Measurements from ENCODE around the gene NHLRC2. TPM values are rescaled to one million over a fixed set of nuclear protein-coding genes. Genes with fewer than 3 reads are reported as not detected.

The NHLRC2 gene
- total and polyA plus RNA-seq, 5 donors from 2014 or later: 3.9 to 13.0 (median 7.2) TPM

- no peak overlapping the region for H3K4me3 Mint-ChIP-seq
- peaks cover 14% of the 10 kb centered on the region for H3K36me3 Mint-ChIP-seq
- no peaks in the 10 kb centered on the region for H3K4me1 ChIP-seq (ENCODE audit: control insufficient read depth, insufficient read depth, low read length, poor library complexity, severe bottlenecking)
- peaks cover 0 to under 1% (median 0%) of the 10 kb centered on the region in 4 donors for H3K4me1 Mint-ChIP-seq
- no peak overlapping the region for H3K4me3 ChIP-seq (ENCODE audit: low read depth, low read length)
- H3K27ac Mint-ChIP-seq: no peak overlapping the region
- peaks cover 0 to 16% (median 8%) of the 10 kb centered on the region in 7 donors for H3K9me3 Mint-ChIP-seq
- no peak for DNase-seq
- H3K36me3 ChIP-seq (ENCODE audit: control insufficient read depth, insufficient read depth, low read length): no peaks in the 10 kb centered on the region
- H3K27ac ChIP-seq (ENCODE audit: insufficient read depth, low read length, poor library complexity, severe bottlenecking): no peak overlapping the region
- peaks cover 12% of the 10 kb centered on the region in 2 experiments for H3K9me3 ChIP-seq (ENCODE audit: control insufficient read depth in 2 of 2, low read length in 2 of 2)
- H3K27me3 ChIP-seq (ENCODE audit: control insufficient read depth, insufficient read depth, low read length): peaks cover 3% of the 10 kb centered on the region
- peaks cover 15% of the 10 kb centered on the region for H3K27me3 Mint-ChIP-seq
- no peak for ATAC-seq (ENCODE audit: low read depth in 2 of 2)
Measured at GRCh38 chr10:113921561-113922370, 67.3 kb downstream of the NHLRC2 start.

GRCh38 chr10:113922787-113923570, 68.5 kb downstream of the NHLRC2 start:
- Mint-ChIP-seq H3K36me3 (peaks cover 7% of the 10 kb centered on the region), H3K9me3 (peaks cover 0 to 16% (median 7%) of the 10 kb centered on the region in 7 donors), H3K4me1 (no peaks in the 10 kb centered on the region), H3K27ac (no peak overlapping the region), H3K27me3 (peaks cover 21% of the 10 kb centered on the region), H3K4me3 (no peak overlapping the region)
- H3K27me3 ChIP-seq (ENCODE audit: control insufficient read depth, insufficient read depth, low read length): peaks cover 7% of the 10 kb centered on the region
- H3K36me3 ChIP-seq (ENCODE audit: control insufficient read depth, insufficient read depth, low read length): no peaks in the 10 kb centered on the region
- H3K4me3 ChIP-seq (ENCODE audit: low read depth, low read length): no peak overlapping the region
- H3K4me1 ChIP-seq (ENCODE audit: control insufficient read depth, insufficient read depth, low read length, poor library complexity, severe bottlenecking): no peaks in the 10 kb centered on the region
- peaks cover 12% of the 10 kb centered on the region in 2 experiments for H3K9me3 ChIP-seq (ENCODE audit: control insufficient read depth in 2 of 2, low read length in 2 of 2)
- ATAC-seq (ENCODE audit: low read depth in 2 of 2) (no peak), DNase-seq (no peak)
- no peak overlapping the region for H3K27ac ChIP-seq (ENCODE audit: insufficient read depth, low read length, poor library complexity, severe bottlenecking)

GRCh38 chr10:113924186-113924585, 69.7 kb downstream of the NHLRC2 start:
- no peak overlapping the region for H3K4me3 Mint-ChIP-seq
- peaks cover 7% of the 10 kb centered on the region for H3K27me3 ChIP-seq (ENCODE audit: control insufficient read depth, insufficient read depth, low read length)

GRCh38 chr10:113924664-113925063, 70.2 kb downstream of the NHLRC2 start:
- Histone ChIP-seq H3K36me3 (ENCODE audit: control insufficient read depth, insufficient read depth, low read length) (no peaks in the 10 kb centered on the region), H3K27ac (ENCODE audit: insufficient read depth, low read length, poor library complexity, severe bottlenecking) (no peak overlapping the region), H3K4me1 (ENCODE audit: control insufficient read depth, insufficient read depth, low read length, poor library complexity, severe bottlenecking) (no peaks in the 10 kb centered on the region), H3K4me3 (ENCODE audit: low read depth, low read length) (no peak overlapping the region), H3K9me3 (ENCODE audit: control insufficient read depth in 2 of 2, low read length in 2 of 2) (peaks cover 12% of the 10 kb centered on the region in 2 experiments), H3K27me3 (ENCODE audit: control insufficient read depth, insufficient read depth, low read length) (peaks cover 7% of the 10 kb centered on the region)
- DNase-seq: no peak
- Mint-ChIP-seq H3K27me3 (peaks cover 26% of the 10 kb centered on the region), H3K27ac (no peak overlapping the region), H3K9me3 (peaks cover 0 to 16% (median 7%) of the 10 kb centered on the region in 7 donors), H3K4me1 (no peaks in the 10 kb centered on the region), H3K36me3 (peaks cover 3% of the 10 kb centered on the region), H3K4me3 (no peak overlapping the region)
- no peak for ATAC-seq (ENCODE audit: low read depth in 2 of 2)

More at GRCh38 chr10:113924186-113924585, 69.7 kb downstream of the NHLRC2 start:
- H3K9me3 Mint-ChIP-seq: peaks cover 0 to 16% (median 7%) of the 10 kb centered on the region in 7 donors
- H3K36me3 ChIP-seq (ENCODE audit: control insufficient read depth, insufficient read depth, low read length): no peaks in the 10 kb centered on the region
- H3K9me3 ChIP-seq (ENCODE audit: control insufficient read depth in 2 of 2, low read length in 2 of 2): peaks cover 12% of the 10 kb centered on the region in 2 experiments
- ATAC-seq (ENCODE audit: low read depth in 2 of 2): no peak
- H3K4me3 ChIP-seq (ENCODE audit: low read depth, low read length): no peak overlapping the region
- H3K4me1 ChIP-seq (ENCODE audit: control insufficient read depth, insufficient read depth, low read length, poor library complexity, severe bottlenecking): no peaks in the 10 kb centered on the region
- H3K27ac ChIP-seq (ENCODE audit: insufficient read depth, low read length, poor library complexity, severe bottlenecking): no peak overlapping the region
- peaks cover 3% of the 10 kb centered on the region for H3K36me3 Mint-ChIP-seq
- no peak overlapping the region for H3K27ac Mint-ChIP-seq
- peaks cover 22% of the 10 kb centered on the region for H3K27me3 Mint-ChIP-seq
- no peaks in the 10 kb centered on the region for H3K4me1 Mint-ChIP-seq
- DNase-seq: no peak

GRCh38 chr10:113927440-113927839, 73.0 kb downstream of the NHLRC2 start:
- Histone ChIP-seq H3K27me3 (ENCODE audit: control insufficient read depth, insufficient read depth, low read length) (peaks cover 7% of the 10 kb centered on the region), H3K36me3 (ENCODE audit: control insufficient read depth, insufficient read depth, low read length) (no peaks in the 10 kb centered on the region), H3K4me3 (ENCODE audit: low read depth, low read length) (no peak overlapping the region), H3K4me1 (ENCODE audit: control insufficient read depth, insufficient read depth, low read length, poor library complexity, severe bottlenecking) (no peaks in the 10 kb centered on the region), H3K9me3 (ENCODE audit: control insufficient read depth in 2 of 2, low read length in 2 of 2) (peaks cover 12% of the 10 kb centered on the region in 2 experiments), H3K27ac (ENCODE audit: insufficient read depth, low read length, poor library complexity, severe bottlenecking) (no peak overlapping the region)
- ATAC-seq (ENCODE audit: low read depth in 2 of 2) (no peak), DNase-seq (no peak)
- peaks cover 0 to 16% (median 7%) of the 10 kb centered on the region in 7 donors for H3K9me3 Mint-ChIP-seq
- no peak overlapping the region for H3K4me3 Mint-ChIP-seq
- peaks cover 31% of the 10 kb centered on the region for H3K27me3 Mint-ChIP-seq
- peaks cover 3 to 7% (median 5%) of the 10 kb centered on the region in 4 donors for H3K4me1 Mint-ChIP-seq
- no peak overlapping the region for H3K27ac Mint-ChIP-seq
- H3K36me3 Mint-ChIP-seq: peaks cover 3% of the 10 kb centered on the region

- DNase-seq: no peak
- peaks cover 3 to 7% (median 5%) of the 10 kb centered on the region in 4 donors for H3K4me1 Mint-ChIP-seq
- Histone ChIP-seq H3K4me3 (ENCODE audit: low read depth, low read length) (no peak overlapping the region), H3K9me3 (ENCODE audit: control insufficient read depth in 2 of 2, low read length in 2 of 2) (peaks cover 12% of the 10 kb centered on the region in 2 experiments), H3K4me1 (ENCODE audit: control insufficient read depth, insufficient read depth, low read length, poor library complexity, severe bottlenecking) (no peaks in the 10 kb centered on the region), H3K27ac (ENCODE audit: insufficient read depth, low read length, poor library complexity, severe bottlenecking) (no peak overlapping the region), H3K27me3 (ENCODE audit: control insufficient read depth, insufficient read depth, low read length) (peaks cover 7% of the 10 kb centered on the region), H3K36me3 (ENCODE audit: control insufficient read depth, insufficient read depth, low read length) (no peaks in the 10 kb centered on the region)
- H3K9me3 Mint-ChIP-seq: peaks cover 0 to 16% (median 7%) of the 10 kb centered on the region in 7 donors
- no peaks in the 10 kb centered on the region for H3K36me3 Mint-ChIP-seq
- peaks cover 31% of the 10 kb centered on the region for H3K27me3 Mint-ChIP-seq
- no peak overlapping the region for H3K4me3 Mint-ChIP-seq
- no peak for ATAC-seq (ENCODE audit: low read depth in 2 of 2)
- no peak overlapping the region for H3K27ac Mint-ChIP-seq
Measured at GRCh38 chr10:113928830-113929229, 74.4 kb downstream of the NHLRC2 start.

GRCh38 chr10:113929522-113929921, 75.1 kb downstream of the NHLRC2 start:
- Mint-ChIP-seq H3K4me3 (no peak overlapping the region), H3K36me3 (no peaks in the 10 kb centered on the region), H3K9me3 (peaks cover 0 to 13% (median 6%) of the 10 kb centered on the region in 7 donors), H3K27me3 (peaks cover 27% of the 10 kb centered on the region), H3K27ac (no peak overlapping the region), H3K4me1 (peaks cover 3 to 7% (median 5%) of the 10 kb centered on the region in 4 donors)
- Histone ChIP-seq H3K27me3 (ENCODE audit: control insufficient read depth, insufficient read depth, low read length) (peaks cover 7% of the 10 kb centered on the region), H3K4me3 (ENCODE audit: low read depth, low read length) (no peak overlapping the region), H3K36me3 (ENCODE audit: control insufficient read depth, insufficient read depth, low read length) (no peaks in the 10 kb centered on the region), H3K4me1 (ENCODE audit: control insufficient read depth, insufficient read depth, low read length, poor library complexity, severe bottlenecking) (no peaks in the 10 kb centered on the region), H3K9me3 (ENCODE audit: control insufficient read depth in 2 of 2, low read length in 2 of 2) (peaks cover 10% of the 10 kb centered on the region in 2 experiments), H3K27ac (ENCODE audit: insufficient read depth, low read length, poor library complexity, severe bottlenecking) (no peak overlapping the region)
- no peak for DNase-seq
- ATAC-seq (ENCODE audit: low read depth in 2 of 2): no peak

Measured in CD4-positive, CD25-positive, alpha-beta regulatory T cell (primary cell).